Heart left ventricle (tissue), 16 donors: ENCODE data around the gene TFPI2. TPM values are rescaled to one million over a fixed set of nuclear protein-coding genes. Genes with fewer than 3 reads are reported as not detected.

ENCODE experiments used
- ATAC-seq, 4 donors: fragments of 200-7000 bp; cut with Tn5 transposase; one replicate each; pipeline ENCODE4 v1.9.1; 2020 to 2022; ENCODE audit warnings: moderate library complexity in 4 of 4, mild to moderate bottlenecking in 3 of 4, moderate number of reproducible peaks in 1 of 4
- DNase-seq, 5 donors: peaks; one replicate each; pipeline ENCODE4 v3.0.0-alpha.2; 2020
- H3K27ac ChIP-seq, 12 donors: fragments of 200-600 bp; sonication (generic) in 4 of 12; one replicate each; pipeline versions ENCODE4 v1.5.0 to v1.8.0; 2016 to 2022; ENCODE audit warnings: mild to moderate bottlenecking in 2 of 12
- H3K27me3 ChIP-seq, 9 donors: fragments of 200-600 bp; sonication (generic) in 2 of 9; one replicate each; pipeline versions ENCODE4 v1.5.1 to v1.8.0; 2016 to 2022; ENCODE audit warnings: mild to moderate bottlenecking in 3 of 9
- H3K36me3 ChIP-seq, 9 donors: fragments of 200-600 bp; sonication (generic) in 2 of 9; one replicate each; pipeline versions ENCODE4 v1.5.0 to v1.8.0; 2018 to 2022; ENCODE audit warnings: mild to moderate bottlenecking in 2 of 9
- H3K4me1 ChIP-seq, 12 donors: fragments of 200-600 bp; sonication (generic) in 4 of 12; one replicate each; pipeline versions ENCODE4 v1.5.0 to v1.8.0; 2016 to 2022; ENCODE audit warnings: mild to moderate bottlenecking in 3 of 12
- H3K4me3 ChIP-seq, 12 donors: fragments of 200-600 bp; sonication (generic) in 4 of 12; one replicate each; pipeline versions ENCODE4 v1.5.0 to v1.8.0; 2017 to 2022; ENCODE audit warnings: mild to moderate bottlenecking in 9 of 12, moderate library complexity in 4 of 12
- H3K9me3 ChIP-seq, 12 donors: fragments of 200-600 bp; sonication (generic) in 4 of 12; one replicate each; pipeline versions ENCODE4 v1.5.0 to v1.8.0; 2016 to 2022; ENCODE audit warnings: mild to moderate bottlenecking in 1 of 12
- POLR2A ChIP-seq, 2 donors: fragments of 450-650 bp; IDR thresholded peaks; one replicate each; pipeline ENCODE4 v1.6.1; 2017; ENCODE audit warnings: antibody characterized with exemption in 2 of 2, mild to moderate bottlenecking in 2 of 2, moderate library complexity in 2 of 2
- WGBS, 4 donors: extraction: QIAGEN DNeasy Blood & Tissue Kit in 2 of 4; methylation state at CpG; one replicate each; pipeline versions ENCODE4 v1.1.5 to v1.1.7; 2013 to 2018; 5-methylcytosine and 5-hydroxymethylcytosine counted together
- intact Hi-C, 10 donors: fragments of 100-400 bp; cut with DNase I; formaldehyde crosslinking; loops; one replicate each; pipeline versions ENCODE4 v1.11.1 to v1.14.2; 2022
- polyA plus RNA-seq, 2 donors: library from polyadenylated mRNA; stranded (reverse); fragments of 200-250 nt; gene quantifications; one replicate each; pipeline ENCODE4 v1.2.3, GENCODE V29; 2013
- total RNA-seq, 9 donors: library from RNA; depleted of rRNA in 2 of 9; stranded (reverse); fragments of >200 nt in 2 of 9; fragmentation: NEBNext Ultra II Directional in 3 of 9; extraction: Animal tissue kit (Norgen Biotek cat#: 25700) in 3 of 9; gene quantifications; one replicate each; pipeline versions ENCODE4 v1.1.0 to v1.2.4, GENCODE V29; 2016 to 2023
- TF ChIP-seq, protein P1 (sequence below), 12 donors: fragments of 200-600 bp; sonication (generic) in 4 of 12; IDR thresholded peaks; one replicate each; pipeline versions ENCODE4 v1.5.0 to v1.8.0; 2018 to 2022; ENCODE audit warnings: antibody characterized with exemption in 12 of 12, mild to moderate bottlenecking in 5 of 12
- donor health status: ischemic (EF 13 %, LVEDD 7.1; RV severe dilation, severe dysfunction).
- donor health status: healthy with polysubstance abuse.
- donor health status: DM: no; HTN: yes; CAD: no.
- donor health status: DM: no; HTN: no; CAD: no.
- donor health status: ischemic (EF 25% LVEDD 6.9; RV normal size, moderate dysfunction).
- donor health status: ischemic (EF 25% LVEDD 5.7; RV mildly dilated, moderate dysfunction).
- donor health status: healthy.
- donor health status: DM: yes; HTN: yes; CAD: no.
- donor health status: ischemic (EF 35%, LVEDD 5.7; RV mildly dilated, moderate dysfunction).
- donor health status: nonischemic (EF 11% LVEDD 7.7; RV severe dilation, severe dysfunction).
- donor health status: DM: yes; HTN: yes; CAD: no.
- donor health status: PGD.
- donor health status: ischemic (EF 29% LVEDD 5.4; RV normal size, mild dysfunction).
- donor health status: nonischemic (EF 23%, LVEDD 6.1; RV moderate dilation, normal function).

TFPI2 gene
- total and polyA plus RNA-seq, 11 donors, result 0.92 to 26.8 (median 1.9) TPM

DNA sequence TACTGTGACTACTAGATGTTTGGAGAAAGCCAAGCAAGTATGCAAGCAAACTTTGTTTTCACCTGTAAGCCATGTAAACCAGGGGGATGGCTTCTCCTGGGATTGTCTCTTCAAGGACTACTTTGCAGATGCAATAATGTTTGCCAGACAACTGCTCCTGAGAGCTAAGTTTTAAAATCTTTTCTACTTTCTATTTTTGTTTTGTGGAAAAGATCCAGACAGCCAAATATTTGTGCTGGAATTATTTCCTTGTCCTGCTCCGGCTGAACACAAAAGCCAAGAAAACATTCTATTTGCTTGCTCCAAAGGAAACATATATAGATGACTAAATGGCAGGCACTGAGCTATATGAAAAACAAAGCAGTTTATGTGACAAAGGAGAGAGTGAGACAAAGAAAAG lies 51.6 kb downstream of the TFPI2 start:
- intact Hi-C loops, result no loop called here
- no peaks in the 10 kb centered on the region for H3K36me3 ChIP-seq
- DNase-seq, result no peak
- H3K27me3 ChIP-seq, result no peaks in the 10 kb centered on the region
- no peak overlapping the region for H3K27ac ChIP-seq
- TF ChIP-seq, protein P1, sequence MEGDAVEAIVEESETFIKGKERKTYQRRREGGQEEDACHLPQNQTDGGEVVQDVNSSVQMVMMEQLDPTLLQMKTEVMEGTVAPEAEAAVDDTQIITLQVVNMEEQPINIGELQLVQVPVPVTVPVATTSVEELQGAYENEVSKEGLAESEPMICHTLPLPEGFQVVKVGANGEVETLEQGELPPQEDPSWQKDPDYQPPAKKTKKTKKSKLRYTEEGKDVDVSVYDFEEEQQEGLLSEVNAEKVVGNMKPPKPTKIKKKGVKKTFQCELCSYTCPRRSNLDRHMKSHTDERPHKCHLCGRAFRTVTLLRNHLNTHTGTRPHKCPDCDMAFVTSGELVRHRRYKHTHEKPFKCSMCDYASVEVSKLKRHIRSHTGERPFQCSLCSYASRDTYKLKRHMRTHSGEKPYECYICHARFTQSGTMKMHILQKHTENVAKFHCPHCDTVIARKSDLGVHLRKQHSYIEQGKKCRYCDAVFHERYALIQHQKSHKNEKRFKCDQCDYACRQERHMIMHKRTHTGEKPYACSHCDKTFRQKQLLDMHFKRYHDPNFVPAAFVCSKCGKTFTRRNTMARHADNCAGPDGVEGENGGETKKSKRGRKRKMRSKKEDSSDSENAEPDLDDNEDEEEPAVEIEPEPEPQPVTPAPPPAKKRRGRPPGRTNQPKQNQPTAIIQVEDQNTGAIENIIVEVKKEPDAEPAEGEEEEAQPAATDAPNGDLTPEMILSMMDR (IDR thresholded peaks at IDR 0.05), result no peak
- no peak for TF ChIP-seq POLR2A (IDR thresholded peaks at IDR 0.05)
- no peaks in the 10 kb centered on the region for H3K4me1 ChIP-seq
- 32 to 63% (median 41%) methylated on average over 1 of the region's 1 CpG for WGBS, 4 donors
- H3K4me3 ChIP-seq, result no peak overlapping the region
- ATAC-seq, result no peak
- no peaks in the 10 kb centered on the region for H3K9me3 ChIP-seq

DNA sequence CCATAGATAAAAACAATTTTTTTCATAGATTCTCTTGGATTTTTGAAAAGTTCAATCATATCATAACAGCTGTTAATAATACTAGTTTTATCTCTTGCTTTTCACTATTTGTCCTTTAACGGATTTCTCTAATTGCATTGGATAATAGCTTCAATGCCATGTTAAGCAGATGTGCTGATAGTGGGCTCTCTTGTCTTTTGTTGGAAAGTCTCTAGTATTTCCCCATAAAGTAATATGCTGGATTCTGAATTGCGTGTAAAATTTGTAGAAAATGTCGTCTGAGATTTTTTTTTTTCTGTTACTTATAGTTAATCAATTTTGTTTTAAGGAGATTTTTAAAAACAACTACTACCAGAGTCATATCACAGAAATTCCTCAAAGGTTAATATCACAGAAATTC lies 53.3 kb downstream of the TFPI2 start:
- Histone ChIP-seq H3K27me3 (no peaks in the 10 kb centered on the region), H3K9me3 (no peaks in the 10 kb centered on the region), H3K36me3 (no peaks in the 10 kb centered on the region), H3K27ac (no peak overlapping the region), H3K4me3 (no peak overlapping the region), H3K4me1 (no peaks in the 10 kb centered on the region)
- intact Hi-C loops, result no loop called here
- no peak for DNase-seq
- no peak for ATAC-seq
- WGBS, 4 donors, result 88 to 94% (median 91%) methylated on average over 3 of the region's 3 CpGs
- TF ChIP-seq, protein P1 (IDR thresholded peaks at IDR 0.05), result no peak
- TF ChIP-seq POLR2A (IDR thresholded peaks at IDR 0.05), result no peak

DNA sequence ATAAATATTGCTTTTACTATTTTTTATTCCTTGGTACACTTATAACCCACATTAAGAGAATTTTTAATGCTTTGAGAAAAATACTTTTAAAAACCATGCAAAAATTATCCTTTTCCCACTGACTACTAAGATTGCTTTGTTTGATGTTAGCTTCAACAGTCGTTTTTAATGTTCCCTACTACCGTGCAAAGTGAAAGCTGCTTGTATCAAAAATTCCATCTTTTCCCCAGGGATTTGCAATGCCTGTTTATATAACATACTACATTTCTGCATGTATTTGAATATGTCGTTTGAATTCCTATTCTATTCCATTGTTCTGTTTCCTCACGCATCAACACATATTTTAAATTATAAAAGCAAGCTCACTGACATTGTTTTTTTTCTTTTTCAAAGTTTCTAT lies 54.4 kb downstream of the TFPI2 start:
- no peak for TF ChIP-seq POLR2A (IDR thresholded peaks at IDR 0.05)
- H3K4me3 ChIP-seq, result no peak overlapping the region
- no peaks in the 10 kb centered on the region for H3K27me3 ChIP-seq
- no peak overlapping the region for H3K27ac ChIP-seq
- H3K4me1 ChIP-seq, result no peaks in the 10 kb centered on the region
- no peaks in the 10 kb centered on the region for H3K36me3 ChIP-seq
- ATAC-seq (no peak), DNase-seq (no peak)
- WGBS, 4 donors, result 21 to 33% (median 24%) methylated on average over 4 of the region's 4 CpGs
- intact Hi-C loops, result no loop called here
- H3K9me3 ChIP-seq, result no peaks in the 10 kb centered on the region

DNA sequence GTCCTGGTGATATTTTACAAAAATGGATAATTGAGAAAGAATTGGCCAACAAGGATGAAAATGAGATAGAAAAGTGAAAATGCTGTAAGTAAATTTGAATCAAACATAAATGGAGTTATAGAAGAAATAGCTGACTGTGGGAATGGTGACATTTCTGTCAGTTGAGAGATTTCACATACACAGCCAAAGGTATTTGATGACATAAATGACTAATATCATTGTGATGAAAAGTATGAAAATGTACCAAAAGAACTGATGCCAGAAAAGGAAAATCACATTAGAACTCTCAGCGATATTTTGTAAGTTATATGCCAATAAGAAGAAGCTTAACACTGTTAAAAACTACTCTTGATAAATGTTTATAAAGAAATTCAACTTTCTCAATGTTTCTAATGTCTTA lies 54.9 kb downstream of the TFPI2 start:
- intact Hi-C loops, result no loop called here
- 58 to 72% (median 64%) methylated on average over 1 of the region's 1 CpG for WGBS, 4 donors
- no peak for ATAC-seq
- no peak for DNase-seq
- Histone ChIP-seq H3K4me3 (no peak overlapping the region), H3K27ac (no peak overlapping the region), H3K4me1 (no peaks in the 10 kb centered on the region), H3K27me3 (no peaks in the 10 kb centered on the region), H3K9me3 (no peaks in the 10 kb centered on the region), H3K36me3 (no peaks in the 10 kb centered on the region)
- no peak for TF ChIP-seq POLR2A (IDR thresholded peaks at IDR 0.05)
- TF ChIP-seq, protein P1 (IDR thresholded peaks at IDR 0.05), result no peak

Other genes starting within 250 kb of the TFPI2 start
- not detected for gene GNGT1, start 15.8 kb upstream of the TFPI2 start, total RNA-seq
- not detected for gene GNGT1, start 15.8 kb upstream of the TFPI2 start, polyA plus RNA-seq
- 10 to 100 TPM; 10.5 to 29.1 (median 18.0) TPM for gene GNG11, start 31.0 kb upstream of the TFPI2 start, total RNA-seq
- 10 to 100 TPM; 29.4 to 37.7 TPM for gene GNG11, start 31.0 kb upstream of the TFPI2 start, polyA plus RNA-seq
- gene BET1, start 113.6 kb upstream of the TFPI2 start, total RNA-seq, result 10 to 100 TPM in 7 of 9 donors, 1 to 10 TPM in 2; 8.1 to 16.5 (median 11.5) TPM
- gene BET1, start 113.6 kb upstream of the TFPI2 start, polyA plus RNA-seq, result 10 to 100 TPM; 13.8 to 16.5 TPM